ENCODE measurements around the gene ACOXL.

DNA sequence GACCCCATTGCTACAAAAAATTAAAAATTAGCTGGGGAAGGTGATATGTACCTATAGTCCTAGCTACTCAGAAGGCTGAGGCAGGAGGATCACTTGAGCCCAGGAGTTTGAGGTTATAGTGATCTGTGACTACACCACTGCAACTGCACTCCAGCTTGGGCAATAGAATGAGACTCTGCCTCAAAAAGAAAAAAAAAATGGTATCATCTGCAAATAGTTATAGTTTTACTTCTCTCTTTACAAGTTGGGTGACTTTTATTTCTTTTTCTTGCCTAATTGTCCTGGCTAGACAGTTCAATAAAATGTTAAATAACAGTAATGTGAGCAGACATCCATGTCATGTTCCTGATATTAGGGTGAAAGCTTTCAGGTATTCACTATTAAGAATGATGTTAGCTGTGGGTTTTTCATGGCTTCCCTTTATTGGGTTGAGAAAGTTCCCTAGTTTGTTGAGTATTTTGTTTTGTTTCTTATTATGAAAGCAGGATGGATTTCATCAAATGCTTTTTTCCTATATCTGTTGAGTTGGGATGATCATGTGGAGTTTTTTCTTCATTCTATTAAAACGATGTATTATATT is 24.9 kb upstream of the ACOXL start:
- TF ChIP-seq, protein P1, sequence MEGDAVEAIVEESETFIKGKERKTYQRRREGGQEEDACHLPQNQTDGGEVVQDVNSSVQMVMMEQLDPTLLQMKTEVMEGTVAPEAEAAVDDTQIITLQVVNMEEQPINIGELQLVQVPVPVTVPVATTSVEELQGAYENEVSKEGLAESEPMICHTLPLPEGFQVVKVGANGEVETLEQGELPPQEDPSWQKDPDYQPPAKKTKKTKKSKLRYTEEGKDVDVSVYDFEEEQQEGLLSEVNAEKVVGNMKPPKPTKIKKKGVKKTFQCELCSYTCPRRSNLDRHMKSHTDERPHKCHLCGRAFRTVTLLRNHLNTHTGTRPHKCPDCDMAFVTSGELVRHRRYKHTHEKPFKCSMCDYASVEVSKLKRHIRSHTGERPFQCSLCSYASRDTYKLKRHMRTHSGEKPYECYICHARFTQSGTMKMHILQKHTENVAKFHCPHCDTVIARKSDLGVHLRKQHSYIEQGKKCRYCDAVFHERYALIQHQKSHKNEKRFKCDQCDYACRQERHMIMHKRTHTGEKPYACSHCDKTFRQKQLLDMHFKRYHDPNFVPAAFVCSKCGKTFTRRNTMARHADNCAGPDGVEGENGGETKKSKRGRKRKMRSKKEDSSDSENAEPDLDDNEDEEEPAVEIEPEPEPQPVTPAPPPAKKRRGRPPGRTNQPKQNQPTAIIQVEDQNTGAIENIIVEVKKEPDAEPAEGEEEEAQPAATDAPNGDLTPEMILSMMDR (IDR thresholded peaks at IDR 0.05) = no peak
- no peak for TF ChIP-seq POLR2A (IDR thresholded peaks at IDR 0.05)
